ENCODE measurements around the gene C12orf42. TPM values are rescaled to one million over a fixed set of nuclear protein-coding genes. Genes with fewer than 3 reads are reported as not detected.

C12orf42 gene
- total and polyA plus RNA-seq, 8 donors = not detected

- peaks cover 0 to 5% (median 2%) of the 10 kb centered on the region in 4 donors for H3K4me1 ChIP-seq
- TF ChIP-seq POLR2A (IDR thresholded peaks at IDR 0.05) (no peak), POLR2AphosphoS5 (IDR thresholded peaks at IDR 0.05) (no peak), EP300 (IDR thresholded peaks at IDR 0.05) (no peak), CTCF (IDR thresholded peaks at IDR 0.05) (no peak)
- H3K27me3 ChIP-seq = no peaks in the 10 kb centered on the region
- 91 to 100% (median 95%) methylated on average over 1 of the region's 1 CpG for WGBS, 5 donors
- intact Hi-C loops (cut with DNase I; ENCODE audit: low total_unique reads) = no loop called here
- no peaks in the 10 kb centered on the region for H3K9me3 ChIP-seq
- no peak for DNase-seq
- H3K36me3 ChIP-seq = no peaks in the 10 kb centered on the region
- H3K27ac ChIP-seq = no peak overlapping the region
- H3K4me3 ChIP-seq = no peak overlapping the region
These were observed 162.1 kb downstream of the C12orf42 start for GRCh38 chr12:103333676-103334075.

- Histone ChIP-seq H3K27ac (no peak overlapping the region), H3K4me3 (no peak overlapping the region), H3K4me1 (peaks cover 0 to 5% (median 2%) of the 10 kb centered on the region in 4 donors), H3K36me3 (no peaks in the 10 kb centered on the region), H3K27me3 (no peaks in the 10 kb centered on the region), H3K9me3 (no peaks in the 10 kb centered on the region)
- WGBS, 5 donors = 88 to 98% (median 97%) methylated on average over 4 of the region's 4 CpGs
- no peak for TF ChIP-seq POLR2AphosphoS5 (IDR thresholded peaks at IDR 0.05)
- TF ChIP-seq EP300 (IDR thresholded peaks at IDR 0.05) = no peak
- TF ChIP-seq CTCF (IDR thresholded peaks at IDR 0.05) = no peak
- TF ChIP-seq POLR2A (IDR thresholded peaks at IDR 0.05) = no peak
- DNase-seq = no peak
- intact Hi-C loops (cut with DNase I; ENCODE audit: low total_unique reads) = no loop called here
These were observed 164.1 kb downstream of the C12orf42 start for GRCh38 chr12:103331643-103332042.

GRCh38 chr12:103330672-103331071, 165.1 kb downstream of the C12orf42 start:
- WGBS, 5 donors = 19 to 33% (median 22%) methylated on average over 1 of the region's 1 CpG
- no peak for DNase-seq
- intact Hi-C loops (cut with DNase I; ENCODE audit: low total_unique reads) = no loop called here

GRCh38 chr12:103327676-103328075, 168.1 kb downstream of the C12orf42 start:
- intact Hi-C loops (cut with DNase I; ENCODE audit: low total_unique reads) = no loop called here
- DNase-seq = no peak
- H3K36me3 ChIP-seq = no peaks in the 10 kb centered on the region
- TF ChIP-seq POLR2A (IDR thresholded peaks at IDR 0.05) = no peak
- TF ChIP-seq CTCF (IDR thresholded peaks at IDR 0.05) = no peak
- no peak for TF ChIP-seq POLR2AphosphoS5 (IDR thresholded peaks at IDR 0.05)
- no peak for TF ChIP-seq EP300 (IDR thresholded peaks at IDR 0.05)
- no peak overlapping the region for H3K4me3 ChIP-seq
- no peaks in the 10 kb centered on the region for H3K27me3 ChIP-seq
- H3K27ac ChIP-seq = no peak overlapping the region
- peaks cover 0 to 5% (median 2%) of the 10 kb centered on the region in 4 donors for H3K4me1 ChIP-seq
- H3K9me3 ChIP-seq = no peaks in the 10 kb centered on the region

More at GRCh38 chr12:103330672-103331071, 165.1 kb downstream of the C12orf42 start:
- H3K27me3 ChIP-seq = no peaks in the 10 kb centered on the region
- H3K36me3 ChIP-seq = no peaks in the 10 kb centered on the region
- H3K9me3 ChIP-seq = no peaks in the 10 kb centered on the region
- H3K27ac ChIP-seq = no peak overlapping the region
- H3K4me1 ChIP-seq = peaks cover 0 to 5% (median 2%) of the 10 kb centered on the region in 4 donors
- TF ChIP-seq POLR2A (IDR thresholded peaks at IDR 0.05) (no peak), EP300 (IDR thresholded peaks at IDR 0.05) (no peak), CTCF (IDR thresholded peaks at IDR 0.05) (no peak), POLR2AphosphoS5 (IDR thresholded peaks at IDR 0.05) (no peak)
- H3K4me3 ChIP-seq = no peak overlapping the region
